ENCODE data around the gene HMG20A. TPM values are rescaled to one million over a fixed set of nuclear protein-coding genes. Genes with fewer than 3 reads are reported as not detected.

HMG20A gene
- total RNA-seq, 1 donor: 30.8 TPM

DNA sequence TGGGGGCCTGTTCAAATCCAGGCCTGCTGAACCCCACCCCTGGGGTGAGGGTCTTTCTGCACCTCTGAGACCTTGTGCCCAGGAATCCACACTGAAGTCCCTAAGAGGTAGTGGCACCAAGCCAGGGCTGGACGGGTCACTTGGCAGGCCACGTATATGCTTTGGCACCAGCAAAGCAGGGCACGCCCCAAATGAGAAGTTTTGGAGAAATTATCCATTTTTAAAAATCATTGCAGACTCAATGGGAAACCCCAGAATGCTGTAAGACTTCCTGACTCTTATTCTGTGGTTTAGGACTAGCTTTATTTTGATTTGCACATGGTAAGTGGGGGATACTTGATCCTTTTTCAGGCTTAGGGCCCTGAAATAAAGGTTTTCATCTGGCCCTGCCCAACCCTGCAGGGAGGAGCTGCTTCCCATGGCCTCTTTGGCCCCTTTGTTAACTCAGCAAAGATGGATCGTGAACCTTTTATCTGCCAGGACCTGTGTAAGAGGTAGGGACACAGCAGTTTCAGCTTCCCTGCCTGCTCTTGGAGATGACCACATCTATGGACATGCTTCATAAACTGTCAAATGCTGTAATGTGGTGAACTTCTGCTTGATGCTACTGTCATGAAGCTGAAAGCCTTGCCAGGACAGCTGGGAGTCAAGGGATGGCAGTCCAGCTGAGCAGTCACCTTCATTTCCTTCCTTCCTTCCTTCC lies 88.0 kb downstream of the HMG20A start:
- peak overlapping the region; percentile 67 for H3K27ac ChIP-seq (ENCODE audit: low read depth, low read length)
- no peaks in the 10 kb centered on the region for H4K20me1 ChIP-seq (ENCODE audit: insufficient read depth, low read length)
- no peaks in the 10 kb centered on the region for H3K36me3 ChIP-seq (ENCODE audit: insufficient read depth, low read length)
- peak overlapping the region; percentile 62 for H3K4me2 ChIP-seq (ENCODE audit: insufficient read depth, low read length)
- no peaks in the 10 kb centered on the region for H3K79me2 ChIP-seq (ENCODE audit: insufficient read depth, low read length)
- peaks cover 29% of the 10 kb centered on the region for H3K4me1 ChIP-seq (ENCODE audit: insufficient read depth, low read length)
- peak overlapping the region; percentile 3 for H3K4me3 ChIP-seq (ENCODE audit: insufficient read depth, low read length)
- peak overlapping the region; percentile 70 for H2AFZ ChIP-seq (ENCODE audit: low read length)
- H3K27me3 ChIP-seq (ENCODE audit: insufficient read depth, low read length): no peaks in the 10 kb centered on the region
- TF ChIP-seq, protein P1, sequence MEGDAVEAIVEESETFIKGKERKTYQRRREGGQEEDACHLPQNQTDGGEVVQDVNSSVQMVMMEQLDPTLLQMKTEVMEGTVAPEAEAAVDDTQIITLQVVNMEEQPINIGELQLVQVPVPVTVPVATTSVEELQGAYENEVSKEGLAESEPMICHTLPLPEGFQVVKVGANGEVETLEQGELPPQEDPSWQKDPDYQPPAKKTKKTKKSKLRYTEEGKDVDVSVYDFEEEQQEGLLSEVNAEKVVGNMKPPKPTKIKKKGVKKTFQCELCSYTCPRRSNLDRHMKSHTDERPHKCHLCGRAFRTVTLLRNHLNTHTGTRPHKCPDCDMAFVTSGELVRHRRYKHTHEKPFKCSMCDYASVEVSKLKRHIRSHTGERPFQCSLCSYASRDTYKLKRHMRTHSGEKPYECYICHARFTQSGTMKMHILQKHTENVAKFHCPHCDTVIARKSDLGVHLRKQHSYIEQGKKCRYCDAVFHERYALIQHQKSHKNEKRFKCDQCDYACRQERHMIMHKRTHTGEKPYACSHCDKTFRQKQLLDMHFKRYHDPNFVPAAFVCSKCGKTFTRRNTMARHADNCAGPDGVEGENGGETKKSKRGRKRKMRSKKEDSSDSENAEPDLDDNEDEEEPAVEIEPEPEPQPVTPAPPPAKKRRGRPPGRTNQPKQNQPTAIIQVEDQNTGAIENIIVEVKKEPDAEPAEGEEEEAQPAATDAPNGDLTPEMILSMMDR (IDR thresholded peaks at IDR 0.05; ENCODE audit: extremely low read depth, low read depth, low read length): no peak
- peak; percentile 78 for DNase-seq (ENCODE audit: insufficient read length, low spot score, missing footprints)
- H3K9me3 ChIP-seq (ENCODE audit: low read depth, low read length): no peaks in the 10 kb centered on the region

- Histone ChIP-seq H3K9me3 (ENCODE audit: low read depth, low read length) (no peaks in the 10 kb centered on the region), H3K4me3 (ENCODE audit: insufficient read depth, low read length) (no peak overlapping the region), H3K4me1 (ENCODE audit: insufficient read depth, low read length) (peaks cover 29% of the 10 kb centered on the region), H4K20me1 (ENCODE audit: insufficient read depth, low read length) (no peaks in the 10 kb centered on the region), H2AFZ (ENCODE audit: low read length) (no peak overlapping the region), H3K79me2 (ENCODE audit: insufficient read depth, low read length) (no peaks in the 10 kb centered on the region), H3K27ac (ENCODE audit: low read depth, low read length) (no peak overlapping the region), H3K4me2 (ENCODE audit: insufficient read depth, low read length) (no peak overlapping the region), H3K27me3 (ENCODE audit: insufficient read depth, low read length) (no peaks in the 10 kb centered on the region), H3K36me3 (ENCODE audit: insufficient read depth, low read length) (no peaks in the 10 kb centered on the region)
- no peak for DNase-seq (ENCODE audit: insufficient read length, low spot score, missing footprints)
- TF ChIP-seq, protein P1 (IDR thresholded peaks at IDR 0.05; ENCODE audit: extremely low read depth, low read depth, low read length): no peak
Observed at GRCh38 chr15:77510066-77511057, 89.7 kb downstream of the HMG20A start.

- H3K9me3 ChIP-seq (ENCODE audit: low read depth, low read length): no peaks in the 10 kb centered on the region
- H3K4me1 ChIP-seq (ENCODE audit: insufficient read depth, low read length): peaks cover 35% of the 10 kb centered on the region
- H2AFZ ChIP-seq (ENCODE audit: low read length): no peak overlapping the region
Observed at GRCh38 chr15:77511869-77512268, 91.2 kb downstream of the HMG20A start.

More at GRCh38 chr15:77511869-77512268, 91.2 kb downstream of the HMG20A start:
- no peaks in the 10 kb centered on the region for H3K27me3 ChIP-seq (ENCODE audit: insufficient read depth, low read length)
- H3K79me2 ChIP-seq (ENCODE audit: insufficient read depth, low read length): no peaks in the 10 kb centered on the region
- H3K36me3 ChIP-seq (ENCODE audit: insufficient read depth, low read length): no peaks in the 10 kb centered on the region
- DNase-seq (ENCODE audit: insufficient read length, low spot score, missing footprints): no peak
- no peak overlapping the region for H3K4me3 ChIP-seq (ENCODE audit: insufficient read depth, low read length)
- H4K20me1 ChIP-seq (ENCODE audit: insufficient read depth, low read length): no peaks in the 10 kb centered on the region
- no peak overlapping the region for H3K27ac ChIP-seq (ENCODE audit: low read depth, low read length)
- H3K4me2 ChIP-seq (ENCODE audit: insufficient read depth, low read length): no peak overlapping the region
- TF ChIP-seq, protein P1 (IDR thresholded peaks at IDR 0.05; ENCODE audit: extremely low read depth, low read depth, low read length): no peak
